Kidney epithelial cell (primary cell): Measurements from ENCODE around the gene MAP1A. TPM values are rescaled to one million over a fixed set of nuclear protein-coding genes. Genes with fewer than 3 reads are reported as not detected.

Experiments
- DNase-seq: peaks from one replicate; pipeline ENCODE4 v3.0.0-alpha.2; 2010; ENCODE audit warnings: low read depth
- H3K27me3 ChIP-seq: 2 replicates; pipeline ENCODE4 v1.6.0; 2011; ENCODE audit warnings: low read length; ENCODE audit not compliant: control insufficient read depth, insufficient read depth
- H3K36me3 ChIP-seq: 2 replicates; pipeline ENCODE4 v1.5.1; 2011; ENCODE audit warnings: low read length; ENCODE audit not compliant: control insufficient read depth, insufficient read depth
- H3K4me3 ChIP-seq: 2 replicates; pipeline ENCODE4 v1.5.1; 2011; ENCODE audit warnings: low read depth, mild to moderate bottlenecking, control low read depth, low read length
- CTCF ChIP-seq: IDR thresholded peaks from 2 replicates; pipeline ENCODE4 v1.5.1; 2011; ENCODE audit warnings: mild to moderate bottlenecking, moderate library complexity, low read length, control low read depth, inconsistent platforms; ENCODE audit not compliant: insufficient read depth, poor library complexity, severe bottlenecking
- total RNA-seq: library from RNA; depleted of rRNA; stranded (reverse); fragments of >200 nt; gene quantifications from 2 replicates; pipeline ENCODE4 v1.2.3, GENCODE V29; 2015

Gene MAP1A
- total RNA-seq, 1 donor from 2014 or later = 2.0 TPM

GRCh38 chr15:43508421-43508820, 9.0 kb upstream of the MAP1A start:
- Histone ChIP-seq H3K4me3 (no peak overlapping the region), H3K27me3 (peaks cover 8% of the 10 kb centered on the region), H3K36me3 (no peaks in the 10 kb centered on the region)
- no peak for TF ChIP-seq CTCF
- DNase-seq = no peak

GRCh38 chr15:43508991-43509659, 8.3 kb upstream of the MAP1A start:
- Histone ChIP-seq H3K27me3 (peaks cover 8% of the 10 kb centered on the region), H3K4me3 (no peak overlapping the region), H3K36me3 (no peaks in the 10 kb centered on the region)
- TF ChIP-seq CTCF = no peak
- no peak for DNase-seq

GRCh38 chr15:43509660-43510199, 7.7 kb upstream of the MAP1A start:
- peak overlapping the region; percentile 63 for H3K4me3 ChIP-seq
- H3K27me3 ChIP-seq = peaks cover 8% of the 10 kb centered on the region
- H3K36me3 ChIP-seq = no peaks in the 10 kb centered on the region
- TF ChIP-seq CTCF = no peak
- no peak for DNase-seq

- peak; percentile 96 for DNase-seq
- peak; percentile 27 for TF ChIP-seq CTCF
- Histone ChIP-seq H3K27me3 (peaks cover 8% of the 10 kb centered on the region), H3K4me3 (peak overlapping the region; percentile 63), H3K36me3 (no peaks in the 10 kb centered on the region)
Measured at GRCh38 chr15:43510200-43511011, 7.0 kb upstream of the MAP1A start.

GRCh38 chr15:43511012-43511885, 6.2 kb upstream of the MAP1A start:
- DNase-seq = no peak
- TF ChIP-seq CTCF = peak; percentile 41
- peaks cover 8% of the 10 kb centered on the region for H3K27me3 ChIP-seq
- H3K36me3 ChIP-seq = no peaks in the 10 kb centered on the region
- H3K4me3 ChIP-seq = peak overlapping the region; percentile 63
